Smooth muscle cell (in vitro differentiated cells): ENCODE results near the gene WASHC4. TPM values are rescaled to one million over a fixed set of nuclear protein-coding genes. Genes with fewer than 3 reads are reported as not detected.
A peak's percentile ranks its signal among the peaks of the same experiment; 100 is the strongest.

Experiments
- DNase-seq: peaks from one replicate; lab custom pipeline; 2025; ENCODE audit not compliant: unreplicated experiment; lab: John Stamatoyannopoulos, UW
- H2AFZ ChIP-seq: fragments of 200-600 bp; sonication (generic); 2 replicates; pipeline ENCODE4 v1.6.0; 2016; ENCODE audit warnings: antibody characterized with exemption, low read depth, mild to moderate bottlenecking
- H3F3A ChIP-seq: fragments of 200-600 bp; sonication (generic); 2 replicates; pipeline ENCODE4 v1.6.0; 2017; ENCODE audit warnings: antibody characterized with exemption, low read depth
- H3K27ac ChIP-seq: fragments of 200-600 bp; sonication (generic); 2 replicates; pipeline ENCODE4 v1.5.1; 2016; ENCODE audit warnings: low read depth, mild to moderate bottlenecking
- H3K27me3 ChIP-seq: fragments of 200-600 bp; sonication (generic); 2 replicates; pipeline ENCODE4 v1.6.1; 2016; ENCODE audit warnings: low read depth, mild to moderate bottlenecking
- H3K36me3 ChIP-seq: fragments of 200-600 bp; sonication (generic); 2 replicates; pipeline ENCODE4 v1.5.1; 2016; ENCODE audit warnings: low read depth
- H3K4me1 ChIP-seq: fragments of 200-600 bp; sonication (generic); 2 replicates; pipeline ENCODE4 v1.5.1; 2016; ENCODE audit warnings: low read depth
- H3K4me2 ChIP-seq: fragments of 200-600 bp; sonication (generic); 2 replicates; pipeline ENCODE4 v1.6.0; 2016; ENCODE audit warnings: mild to moderate bottlenecking
- H3K4me3 ChIP-seq: fragments of 200-600 bp; sonication (generic); 2 replicates; pipeline ENCODE4 v1.5.1; 2016; ENCODE audit warnings: mild to moderate bottlenecking
- H3K79me2 ChIP-seq: fragments of 200-600 bp; sonication (generic); 2 replicates; pipeline ENCODE4 v1.6.0; 2016; ENCODE audit warnings: low read depth, mild to moderate bottlenecking
- H3K9ac ChIP-seq: fragments of 200-600 bp; sonication (generic); 2 replicates; pipeline ENCODE4 v1.6.0; 2016; ENCODE audit warnings: low read depth
- H3K9me3 ChIP-seq: fragments of 200-600 bp; sonication (generic); replicated peaks from 2 replicates; pipeline ENCODE4 v1.5.1; 2016; ENCODE audit warnings: low read depth
- H4K20me1 ChIP-seq: fragments of 200-600 bp; sonication (generic); 2 replicates; pipeline ENCODE4 v1.6.0; 2016; ENCODE audit warnings: low read depth
- WGBS: methylation state at CpG from one replicate; pipeline ENCODE4 v1.1.7; 2016; ENCODE audit warnings: low lambda C conversion rate; 5-methylcytosine and 5-hydroxymethylcytosine counted together
- polyA plus RNA-seq: library from polyadenylated mRNA; unstranded; fragments of >200 nt; fragmentation: Nextera tagmentation; extraction: Ambion mirVana; gene quantifications from 2 replicates; pipeline ENCODE4 v1.2.1, GENCODE V29; 2016
- total RNA-seq: library from RNA; depleted of rRNA; stranded (reverse); fragments of >200 nt; gene quantifications from 2 replicates; pipeline ENCODE4 v1.2.3, GENCODE V29; 2014
- TF ChIP-seq, protein P1 (sequence below): fragments of 200-600 bp; sonication (generic); IDR thresholded peaks from 2 replicates; pipeline ENCODE4 v1.5.1; 2017; ENCODE audit warnings: borderline replicate concordance, mild to moderate bottlenecking, antibody characterized with exemption; ENCODE audit not compliant: insufficient read depth, poor library complexity, severe bottlenecking

The WASHC4 gene
- total and polyA plus RNA-seq, 2 experiments from 2014 or later, result 26.9 to 76.1 TPM

DNA sequence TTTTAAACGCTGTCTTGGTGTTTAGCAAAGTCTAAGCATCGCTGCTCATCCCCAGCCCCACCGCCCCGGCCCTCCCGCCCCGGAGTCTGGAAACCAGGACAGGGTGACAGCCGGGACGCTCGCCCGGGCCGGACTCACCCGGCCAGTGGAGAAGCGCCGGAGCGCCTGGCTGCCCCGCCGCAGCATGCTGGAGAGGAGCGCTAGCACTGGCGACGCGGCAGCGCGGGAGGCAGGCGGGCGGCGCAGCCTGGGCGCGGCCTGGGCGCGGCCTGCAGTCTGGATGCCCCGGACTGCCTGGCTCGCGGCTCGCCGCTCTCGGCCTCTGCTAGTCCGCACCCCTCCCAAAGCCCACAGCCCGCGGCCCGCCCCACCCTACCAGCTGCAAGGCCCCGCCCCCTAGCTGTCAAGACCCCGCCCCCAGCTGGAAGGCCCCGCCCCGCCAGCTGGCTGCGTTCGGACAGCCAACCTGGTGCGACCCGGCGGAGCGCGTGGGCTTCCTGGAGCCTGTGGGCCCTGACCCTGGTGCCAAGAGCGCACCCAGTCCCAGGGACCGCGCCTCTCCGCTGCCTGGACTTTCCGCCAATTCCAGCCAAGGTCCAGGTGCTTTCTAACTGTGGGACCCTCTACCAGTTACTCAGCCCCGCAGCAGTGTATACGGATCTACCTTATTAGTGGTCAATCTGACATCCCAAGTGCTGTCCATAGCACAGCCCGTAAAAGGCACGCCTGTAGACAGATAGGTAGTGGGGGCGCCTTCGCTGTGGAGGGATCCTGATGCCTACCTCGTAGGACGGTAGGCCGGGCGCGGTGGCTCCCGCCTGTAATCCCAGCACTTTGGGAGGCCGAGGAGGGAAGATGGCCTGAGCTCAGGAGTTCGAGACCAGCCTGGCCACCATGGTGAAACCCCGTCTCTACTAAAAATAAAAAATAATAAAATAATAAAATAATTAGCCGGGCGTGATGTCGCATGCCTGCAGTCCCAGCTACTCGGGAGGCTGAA is 23.0 kb upstream of the WASHC4 start, which contains the start of gene ALDH1L2:
TSS of gene ALDH1L2 (minus strand) at position 208 of the 1,000 bp plus-strand sequence. CDS start at position 186, 22 bp downstream.
- H3F3A ChIP-seq, result no peaks in the 10 kb centered on the region
- peak within 1 kb of the TSS; percentile 71 for H3K9ac ChIP-seq
- H3K36me3 ChIP-seq, result no peaks in the 10 kb centered on the region
- TF ChIP-seq, protein P1, sequence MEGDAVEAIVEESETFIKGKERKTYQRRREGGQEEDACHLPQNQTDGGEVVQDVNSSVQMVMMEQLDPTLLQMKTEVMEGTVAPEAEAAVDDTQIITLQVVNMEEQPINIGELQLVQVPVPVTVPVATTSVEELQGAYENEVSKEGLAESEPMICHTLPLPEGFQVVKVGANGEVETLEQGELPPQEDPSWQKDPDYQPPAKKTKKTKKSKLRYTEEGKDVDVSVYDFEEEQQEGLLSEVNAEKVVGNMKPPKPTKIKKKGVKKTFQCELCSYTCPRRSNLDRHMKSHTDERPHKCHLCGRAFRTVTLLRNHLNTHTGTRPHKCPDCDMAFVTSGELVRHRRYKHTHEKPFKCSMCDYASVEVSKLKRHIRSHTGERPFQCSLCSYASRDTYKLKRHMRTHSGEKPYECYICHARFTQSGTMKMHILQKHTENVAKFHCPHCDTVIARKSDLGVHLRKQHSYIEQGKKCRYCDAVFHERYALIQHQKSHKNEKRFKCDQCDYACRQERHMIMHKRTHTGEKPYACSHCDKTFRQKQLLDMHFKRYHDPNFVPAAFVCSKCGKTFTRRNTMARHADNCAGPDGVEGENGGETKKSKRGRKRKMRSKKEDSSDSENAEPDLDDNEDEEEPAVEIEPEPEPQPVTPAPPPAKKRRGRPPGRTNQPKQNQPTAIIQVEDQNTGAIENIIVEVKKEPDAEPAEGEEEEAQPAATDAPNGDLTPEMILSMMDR, result no peak
- H3K4me3 ChIP-seq, result peak within 1 kb of the TSS; percentile 65
- DNase-seq, result peak; percentile 71
- H3K4me1 ChIP-seq, result no peaks in the 10 kb centered on the region
- H3K79me2 ChIP-seq, result peaks cover 36% of the 10 kb centered on the region
- peak within 1 kb of the TSS; percentile 90 for H3K4me2 ChIP-seq
- H3K27me3 ChIP-seq, result no peaks in the 10 kb centered on the region
- 30% methylated on average over 62 of the region's 75 CpGs for WGBS
- H2AFZ ChIP-seq, result peak within 1 kb of the TSS; percentile 86
- peak within 1 kb of the TSS; percentile 57 for H3K27ac ChIP-seq
- no peaks in the 10 kb centered on the region for H3K9me3 ChIP-seq
- H4K20me1 ChIP-seq, result no peaks in the 10 kb centered on the region

DNA sequence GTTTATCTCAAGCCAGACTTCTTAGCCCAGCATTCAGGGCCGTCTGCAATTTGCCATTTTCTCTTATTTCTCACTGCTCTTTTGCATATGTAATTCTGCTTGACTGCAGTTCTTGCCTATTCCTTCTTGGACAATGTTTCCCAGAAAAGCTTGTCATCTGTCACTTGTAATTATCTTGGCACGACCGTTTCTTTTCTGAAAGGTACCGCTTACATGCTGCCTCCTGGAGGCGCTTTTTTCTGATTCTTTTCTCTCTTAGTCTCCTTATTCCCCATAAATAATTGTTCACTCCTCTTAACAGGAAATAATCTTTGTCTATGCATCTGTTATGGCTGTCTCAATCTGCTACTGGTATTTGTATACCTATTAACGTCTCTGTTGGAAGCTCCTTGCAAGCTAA is 22.0 kb upstream of the WASHC4 start:
- H3K4me3 ChIP-seq, result no peak overlapping the region
- no peak overlapping the region for H3K4me2 ChIP-seq
- DNase-seq, result no peak
- H3K4me1 ChIP-seq, result no peaks in the 10 kb centered on the region
- no peak overlapping the region for H2AFZ ChIP-seq
- H3K27me3 ChIP-seq, result no peaks in the 10 kb centered on the region
- WGBS, result 91% methylated on average over 6 of the region's 6 CpGs
- no peak overlapping the region for H3K9ac ChIP-seq
- H3F3A ChIP-seq, result no peaks in the 10 kb centered on the region
- no peaks in the 10 kb centered on the region for H3K9me3 ChIP-seq
- TF ChIP-seq, protein P1, result no peak
- no peaks in the 10 kb centered on the region for H4K20me1 ChIP-seq
- H3K27ac ChIP-seq, result no peak overlapping the region
- peaks cover 26% of the 10 kb centered on the region for H3K79me2 ChIP-seq
- H3K36me3 ChIP-seq, result no peaks in the 10 kb centered on the region

DNA sequence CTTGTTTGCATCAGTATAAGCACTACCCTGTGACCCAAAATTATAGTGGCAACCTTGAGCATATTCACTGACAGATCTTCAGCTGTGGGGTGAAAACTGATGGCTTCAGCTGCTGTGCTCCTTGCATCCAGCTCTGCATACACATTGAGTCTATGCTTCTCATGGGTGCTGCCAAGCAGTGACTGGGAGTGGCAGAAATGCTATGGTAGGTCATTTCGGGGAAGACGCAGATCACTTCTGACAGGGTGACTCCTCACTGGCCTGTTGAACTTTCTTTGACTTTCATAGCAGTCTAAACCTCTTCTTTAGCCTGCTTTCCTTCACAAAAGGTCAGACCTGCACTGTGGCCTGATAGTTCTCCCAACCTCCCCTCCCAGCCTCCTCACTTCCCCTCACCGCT is 17.7 kb upstream of the WASHC4 start:
- TF ChIP-seq, protein P1, result no peak
- no peaks in the 10 kb centered on the region for H4K20me1 ChIP-seq
- WGBS, result 85% methylated on average over 3 of the region's 3 CpGs
- no peak overlapping the region for H3K9ac ChIP-seq
- H3K9me3 ChIP-seq, result no peaks in the 10 kb centered on the region
- H3F3A ChIP-seq, result no peaks in the 10 kb centered on the region
- no peak overlapping the region for H3K4me2 ChIP-seq
- no peaks in the 10 kb centered on the region for H3K79me2 ChIP-seq
- H3K27me3 ChIP-seq, result no peaks in the 10 kb centered on the region
- H3K4me3 ChIP-seq, result no peak overlapping the region
- H3K36me3 ChIP-seq, result peaks cover 2% of the 10 kb centered on the region
- H3K4me1 ChIP-seq, result no peaks in the 10 kb centered on the region
- DNase-seq, result no peak
- no peak overlapping the region for H3K27ac ChIP-seq
- peak overlapping the region; percentile 30 for H2AFZ ChIP-seq
